Body of pancreas (tissue), 4 donors: ENCODE measurements around the gene ATP8B4. TPM values are rescaled to one million over a fixed set of nuclear protein-coding genes. Genes with fewer than 3 reads are reported as not detected.

Source experiments
- ATAC-seq: fragments of 150-250 bp; one replicate; pipeline ENCODE4 v1.9.1; 2016
- DNase-seq, 4 donors: peaks; one replicate each; pipeline ENCODE4 v3.0.0-alpha.2; 2019
- H3K27ac ChIP-seq, 4 donors: fragments of 200-600 bp; sonication (generic); 1 replicate in 3 of 4; 2 replicates in 1 of 4; pipeline versions ENCODE4 v1.5.1 to v1.6.1; 2016 to 2019; ENCODE audit warnings: mild to moderate bottlenecking in 1 of 4, mixed read lengths in 1 of 4, moderate library complexity in 1 of 4
- H3K27me3 ChIP-seq, 2 donors: fragments of 200-600 bp; sonication (generic); one replicate each; pipeline ENCODE4 v1.6.0; 2016; ENCODE audit warnings: mild to moderate bottlenecking in 1 of 2
- H3K36me3 ChIP-seq, 2 donors: fragments of 200-600 bp; sonication (generic); replicated peaks in 1 of 2; 2 replicates each; pipeline ENCODE4 v1.5.1; 2016; ENCODE audit warnings: low read depth in 2 of 2; ENCODE audit not compliant: insufficient read depth in 1 of 2
- H3K4me1 ChIP-seq: fragments of 200-600 bp; sonication (generic); one replicate; pipeline ENCODE4 v1.6.0; 2016
- H3K4me3 ChIP-seq, 2 donors: fragments of 200-600 bp; sonication (generic); 1 replicate in 1 of 2; 2 replicates in 1 of 2; pipeline ENCODE4 v1.5.1; 2016 to 2019
- H3K9me3 ChIP-seq, 3 donors: fragments of 200-600 bp; sonication (generic); 1 replicate in 2 of 3; 2 replicates in 1 of 3; pipeline ENCODE4 v1.5.1; 2016
- POLR2A ChIP-seq, 3 donors: fragments of 450-650 bp; IDR thresholded peaks; one replicate each; pipeline ENCODE4 v1.6.1; 2016; ENCODE audit warnings: antibody characterized with exemption in 3 of 3, mild to moderate bottlenecking in 2 of 3
- WGBS, 2 donors: methylation state at CpG; one replicate each; pipeline ENCODE4 v1.1.5; 2017; 5-methylcytosine and 5-hydroxymethylcytosine counted together
- intact Hi-C: fragments of 100-400 bp; cut with DNase I; formaldehyde crosslinking; loops from one replicate; pipeline ENCODE4 v1.15.1; 2023
- total RNA-seq, 2 donors: library from RNA; depleted of rRNA; stranded (reverse); fragments of >200 nt; gene quantifications; one replicate each; pipeline ENCODE4 v1.1.0, GENCODE V29; 2016
- TF ChIP-seq, protein P1 (sequence below), 7 experiments: fragments of 450-650 bp in 4 of 7; fragments of 200-600 bp in 3 of 7; sonication (generic) in 3 of 7; IDR thresholded peaks; one replicate each; pipeline ENCODE4 v1.5.1; 2016 to 2019; ENCODE audit warnings: antibody characterized with exemption in 7 of 7

Gene ATP8B4
- total RNA-seq, 2 donors from 2014 or later = 3.1 to 6.6 TPM

DNA sequence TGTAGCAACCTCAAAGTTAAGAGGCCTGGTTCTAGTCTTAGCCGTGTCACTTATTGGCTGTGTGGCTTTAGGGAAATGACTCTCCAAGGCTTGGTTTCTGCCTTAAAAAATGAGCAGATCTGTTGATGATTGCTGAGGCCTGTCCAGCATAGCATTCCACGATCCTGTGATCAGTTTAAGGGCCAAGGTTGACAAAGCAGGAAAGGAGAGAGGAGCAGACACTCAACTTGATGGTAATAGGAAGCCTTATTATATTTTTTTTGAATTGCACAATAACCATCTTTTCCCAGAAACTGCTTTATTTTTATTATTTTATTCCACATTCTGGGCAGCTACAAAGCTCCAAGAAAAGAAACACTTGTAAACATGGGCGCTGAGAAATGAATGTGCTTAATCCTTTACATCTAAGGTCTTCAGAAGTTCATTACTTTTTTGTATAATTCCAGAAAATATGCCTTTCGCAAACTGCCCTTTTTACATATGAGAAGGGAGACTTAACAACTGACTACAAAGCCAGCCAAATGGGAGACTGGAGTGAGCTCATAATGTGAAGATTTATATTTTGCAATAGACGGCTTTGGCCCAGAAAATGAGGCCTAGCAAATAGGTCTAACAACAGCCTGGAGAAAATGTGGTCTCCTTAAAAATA lies 241.0 kb downstream of the ATP8B4 start:
- ATAC-seq = peak; percentile 53
- peak in 1 of 4 donors; percentile 30 for DNase-seq
- no peak overlapping the region for H3K4me3 ChIP-seq

DNA sequence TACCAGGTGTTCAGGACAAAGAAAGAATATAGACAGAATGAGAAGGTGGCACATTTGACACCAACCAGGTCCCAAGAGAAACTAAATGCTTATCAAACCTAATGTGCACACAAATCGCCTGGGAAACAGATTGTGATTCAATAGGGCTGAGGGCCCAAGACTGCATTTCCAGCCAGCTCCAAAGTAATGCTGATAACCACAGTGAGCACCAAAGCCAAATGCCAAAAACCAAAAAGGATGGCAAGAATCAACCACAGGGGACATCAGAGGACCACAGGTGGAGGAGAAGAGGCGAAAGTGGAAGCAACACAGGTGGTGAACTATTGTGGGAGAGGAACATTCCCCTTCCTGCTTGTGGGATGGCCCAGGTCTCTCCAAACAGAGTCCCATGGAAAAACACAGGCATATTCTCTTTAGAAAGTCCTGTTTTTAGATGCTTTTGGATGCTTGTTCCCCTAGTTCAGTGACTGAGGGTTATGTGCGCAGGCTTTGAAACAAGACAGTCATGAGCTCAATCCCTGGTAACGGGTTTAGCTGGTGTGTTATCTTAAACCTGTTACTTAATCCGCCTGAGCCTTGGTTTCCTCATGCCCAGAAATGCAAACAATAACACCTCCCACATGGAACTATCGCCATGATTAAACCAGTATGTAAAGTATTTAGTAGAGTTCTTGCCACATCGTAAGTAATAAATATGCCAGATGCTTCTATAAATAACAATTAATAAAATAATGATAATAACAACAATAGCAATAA lies 241.7 kb downstream of the ATP8B4 start:
- intact Hi-C loops = no loop called here
- H3K9me3 ChIP-seq = no peaks in the 10 kb centered on the region
- H3K4me3 ChIP-seq = no peak overlapping the region
- TF ChIP-seq, protein P1, sequence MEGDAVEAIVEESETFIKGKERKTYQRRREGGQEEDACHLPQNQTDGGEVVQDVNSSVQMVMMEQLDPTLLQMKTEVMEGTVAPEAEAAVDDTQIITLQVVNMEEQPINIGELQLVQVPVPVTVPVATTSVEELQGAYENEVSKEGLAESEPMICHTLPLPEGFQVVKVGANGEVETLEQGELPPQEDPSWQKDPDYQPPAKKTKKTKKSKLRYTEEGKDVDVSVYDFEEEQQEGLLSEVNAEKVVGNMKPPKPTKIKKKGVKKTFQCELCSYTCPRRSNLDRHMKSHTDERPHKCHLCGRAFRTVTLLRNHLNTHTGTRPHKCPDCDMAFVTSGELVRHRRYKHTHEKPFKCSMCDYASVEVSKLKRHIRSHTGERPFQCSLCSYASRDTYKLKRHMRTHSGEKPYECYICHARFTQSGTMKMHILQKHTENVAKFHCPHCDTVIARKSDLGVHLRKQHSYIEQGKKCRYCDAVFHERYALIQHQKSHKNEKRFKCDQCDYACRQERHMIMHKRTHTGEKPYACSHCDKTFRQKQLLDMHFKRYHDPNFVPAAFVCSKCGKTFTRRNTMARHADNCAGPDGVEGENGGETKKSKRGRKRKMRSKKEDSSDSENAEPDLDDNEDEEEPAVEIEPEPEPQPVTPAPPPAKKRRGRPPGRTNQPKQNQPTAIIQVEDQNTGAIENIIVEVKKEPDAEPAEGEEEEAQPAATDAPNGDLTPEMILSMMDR (IDR thresholded peaks at IDR 0.05) = no peak
- no peak for TF ChIP-seq POLR2A (IDR thresholded peaks at IDR 0.05)
- 55 to 58% methylated on average over 7 of the region's 7 CpGs for WGBS, 2 donors
- DNase-seq = peak in 1 of 4 donors; percentile 29
- peak; percentile 5 for ATAC-seq
- no peaks in the 10 kb centered on the region for H3K36me3 ChIP-seq
- peak overlapping the region in 2 of 4 donors; percentile 25 for H3K27ac ChIP-seq
- H3K27me3 ChIP-seq = no peaks in the 10 kb centered on the region
- peaks cover 11% of the 10 kb centered on the region for H3K4me1 ChIP-seq

More for the DNA sequence above, 241.0 kb downstream of the ATP8B4 start:
- H3K4me1 ChIP-seq = peaks cover 11% of the 10 kb centered on the region
- H3K27me3 ChIP-seq = no peaks in the 10 kb centered on the region
- H3K36me3 ChIP-seq = no peaks in the 10 kb centered on the region
- WGBS, 2 donors = 79 to 81% methylated on average over 5 of the region's 5 CpGs
- intact Hi-C loops = no loop called here
- no peak overlapping the region for H3K27ac ChIP-seq
- no peak for TF ChIP-seq POLR2A (IDR thresholded peaks at IDR 0.05)
- TF ChIP-seq, protein P1 (IDR thresholded peaks at IDR 0.05) = no peak
- no peaks in the 10 kb centered on the region for H3K9me3 ChIP-seq

DNA sequence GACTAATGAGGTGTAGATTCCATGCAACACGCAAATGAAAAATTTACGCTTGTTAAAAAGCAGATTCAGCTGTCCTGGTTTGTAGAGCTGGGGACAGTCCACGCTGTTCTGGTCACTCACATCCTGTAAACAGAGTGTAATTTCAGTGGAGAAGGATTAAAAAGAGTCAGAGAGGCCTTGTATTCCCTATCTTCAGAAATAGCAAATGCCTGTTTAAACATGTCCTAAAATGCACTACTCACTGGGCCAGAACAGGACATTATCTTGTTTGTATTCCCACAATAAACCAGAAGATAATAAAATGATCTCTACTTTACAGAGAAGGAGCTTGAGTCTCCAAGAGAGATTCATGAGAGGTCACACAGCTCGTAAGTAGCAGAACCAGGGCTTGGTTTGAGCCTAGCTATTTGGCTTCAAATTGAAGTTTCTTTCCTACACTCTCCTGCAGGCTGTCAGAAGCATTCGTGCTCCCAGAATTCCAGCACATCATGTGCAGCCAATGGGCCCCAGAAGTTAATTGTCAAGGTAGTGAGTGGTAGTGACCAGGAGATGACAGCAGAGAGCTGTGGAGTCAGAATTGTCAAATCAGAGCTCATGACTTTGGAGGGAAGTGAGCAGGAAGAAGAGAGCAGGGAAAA lies 242.5 kb downstream of the ATP8B4 start:
- TF ChIP-seq POLR2A (IDR thresholded peaks at IDR 0.05) = no peak
- TF ChIP-seq, protein P1 (IDR thresholded peaks at IDR 0.05) = peak in 6 of 7 experiments; percentile 24 to 80 (median 72)
- Histone ChIP-seq H3K4me3 (no peak overlapping the region), H3K27me3 (no peaks in the 10 kb centered on the region), H3K9me3 (no peaks in the 10 kb centered on the region), H3K27ac (peak overlapping the region in 3 of 4 donors; percentile 2 to 25 (median 25)), H3K4me1 (peaks cover 11% of the 10 kb centered on the region), H3K36me3 (no peaks in the 10 kb centered on the region)
- WGBS, 2 donors = 51 to 54% methylated on average over 5 of the region's 5 CpGs
- peak; percentile 60 for ATAC-seq
- peak; percentile 18 to 43 (median 36) for DNase-seq
- intact Hi-C loops = no loop called here

DNA sequence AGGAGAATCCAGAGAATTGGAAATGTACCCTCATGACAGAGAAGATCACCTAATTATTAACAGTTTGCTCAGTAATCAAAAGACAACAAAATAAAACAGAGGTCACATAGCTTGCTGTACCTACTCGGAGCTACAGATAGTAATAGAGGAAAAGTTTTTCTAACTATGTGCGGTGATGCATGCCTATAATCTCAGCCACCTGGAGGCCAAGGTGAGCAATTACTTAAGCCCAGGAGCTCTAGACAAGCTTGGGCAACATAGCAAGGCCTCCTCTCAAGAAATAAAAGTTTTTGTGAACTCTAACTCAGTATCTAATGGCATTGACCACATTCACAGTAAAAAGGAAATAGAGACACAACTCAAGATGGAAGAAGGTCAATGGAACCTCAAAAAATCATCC lies 243.6 kb downstream of the ATP8B4 start:
- WGBS, 2 donors = 88 to 92% methylated on average over 2 of the region's 2 CpGs

More for the DNA sequence above, 243.6 kb downstream of the ATP8B4 start:
- no peaks in the 10 kb centered on the region for H3K27me3 ChIP-seq
- peaks cover 11% of the 10 kb centered on the region for H3K4me1 ChIP-seq
- intact Hi-C loops = no loop called here
- no peaks in the 10 kb centered on the region for H3K36me3 ChIP-seq
- no peak for ATAC-seq
- DNase-seq = no peak
- H3K9me3 ChIP-seq = no peaks in the 10 kb centered on the region
- no peak overlapping the region for H3K4me3 ChIP-seq
- no peak overlapping the region for H3K27ac ChIP-seq
- TF ChIP-seq, protein P1 (IDR thresholded peaks at IDR 0.05) = no peak
- no peak for TF ChIP-seq POLR2A (IDR thresholded peaks at IDR 0.05)
